WTC11 (cell line): ENCODE measurements around the gene ACKR3. TPM values are rescaled to one million over a fixed set of nuclear protein-coding genes. Genes with fewer than 3 reads are reported as not detected.

Experiments
- ATAC-seq: fragments of 200-7000 bp; cut with Tn5 transposase; 2 replicates; pipeline ENCODE4 v1.10.0; 2021; ENCODE audit warnings: mild to moderate bottlenecking, moderate library complexity
- CTCF ChIA-PET: fragments of 300-600 bp; sonication (Branson Sonifier 250); formaldehyde crosslinking; loops from one replicate; lab custom pipeline; 2021; ENCODE audit warnings: antibody characterized with exemption; lab: Charles Lee
- POLR2A ChIA-PET: fragments of 350-600 bp; sonication (Branson Sonifier 250); formaldehyde crosslinking; loops from one replicate; lab custom pipeline; 2021; ENCODE audit warnings: antibody characterized with exemption; lab: Charles Lee
- DNase-seq: peaks from one replicate; pipeline ENCODE4 v3.0.0; 2021; ENCODE audit warnings: low spot score
- H3K27ac Mint-ChIP-seq: 2 replicates; pipeline ENCODE4 v1.8.0; 2021; ENCODE audit warnings: mixed read lengths
- H3K27me3 Mint-ChIP-seq: 2 replicates; pipeline ENCODE4 v1.8.0; 2021; ENCODE audit warnings: low read depth, mild to moderate bottlenecking, moderate library complexity, mixed read lengths
- H3K36me3 Mint-ChIP-seq: 2 replicates; pipeline ENCODE4 v1.8.0; 2021; ENCODE audit warnings: mixed read lengths
- H3K4me1 Mint-ChIP-seq: 2 replicates; pipeline ENCODE4 v1.8.0; 2022; ENCODE audit warnings: mixed read lengths
- H3K4me3 Mint-ChIP-seq: 2 replicates; pipeline ENCODE4 v1.8.0; 2021; ENCODE audit warnings: mild to moderate bottlenecking, moderate library complexity, mixed read lengths
- H3K9me3 Mint-ChIP-seq: 2 replicates; pipeline ENCODE4 v1.8.0; 2021; ENCODE audit warnings: mixed read lengths
- CREM ChIP-seq: sonication (generic); formaldehyde crosslinking; IDR thresholded peaks from 2 replicates; pipeline ENCODE4 v1.8.1; 2022; ENCODE audit warnings: mild to moderate bottlenecking, missing genetic modification reagents, moderate library complexity
- FOXP1 ChIP-seq: sonication (generic); formaldehyde crosslinking; IDR thresholded peaks from 2 replicates; pipeline ENCODE4 v1.8.0; 2022; ENCODE audit warnings: missing genetic modification reagents, mild to moderate bottlenecking, moderate library complexity, borderline replicate concordance
- GABPB1 ChIP-seq: sonication (generic); formaldehyde crosslinking; IDR thresholded peaks from 2 replicates; pipeline ENCODE4 v1.8.1; 2023; ENCODE audit warnings: mild to moderate bottlenecking, missing genetic modification reagents
- GRHL2 ChIP-seq: fragments of 250-450 bp; sonication (Bioruptor Pico); IDR thresholded peaks from 2 replicates; pipeline ENCODE4 v1.8.0; 2022; ENCODE audit warnings: mild to moderate bottlenecking, moderate library complexity; ENCODE audit not compliant: insufficient replicate concordance, severe bottlenecking
- GTF2I ChIP-seq: fragments of 250-450 bp; sonication (Bioruptor Pico); conservative IDR thresholded peaks from 2 replicates; pipeline ENCODE4 v1.4.0; 2021; ENCODE audit warnings: mild to moderate bottlenecking
- IRF2 ChIP-seq: sonication (generic); formaldehyde crosslinking; IDR thresholded peaks from 2 replicates; pipeline ENCODE4 v1.8.0; 2022; ENCODE audit warnings: low read depth, missing genetic modification reagents, borderline replicate concordance
- JUN ChIP-seq: sonication (generic); formaldehyde crosslinking; IDR thresholded peaks from 2 replicates; pipeline ENCODE4 v1.8.0; 2023; ENCODE audit warnings: mild to moderate bottlenecking, missing genetic modification reagents
- PREB ChIP-seq: sonication (generic); formaldehyde crosslinking; IDR thresholded peaks from 2 replicates; pipeline ENCODE4 v1.8.1; 2022; ENCODE audit warnings: mild to moderate bottlenecking, missing genetic modification reagents, moderate library complexity, borderline replicate concordance
- RORB ChIP-seq: fragments of 250-450 bp; sonication (Bioruptor Pico); IDR thresholded peaks from 2 replicates; pipeline ENCODE4 v1.9.0; 2021; ENCODE audit warnings: mild to moderate bottlenecking
- SOX15 ChIP-seq: fragments of 250-450 bp; sonication (Bioruptor Pico); IDR thresholded peaks from 2 replicates; pipeline ENCODE4 v1.9.0; 2021; ENCODE audit warnings: mild to moderate bottlenecking
- STAT6 ChIP-seq: sonication (generic); formaldehyde crosslinking; conservative IDR thresholded peaks from 2 replicates; pipeline ENCODE4 v1.8.1; 2023; ENCODE audit warnings: mild to moderate bottlenecking, low read depth, missing genetic modification reagents, moderate library complexity
- USF1 ChIP-seq: sonication (generic); formaldehyde crosslinking; IDR thresholded peaks from 2 replicates; pipeline ENCODE4 v1.8.0; 2022; ENCODE audit warnings: mild to moderate bottlenecking, missing genetic modification reagents
- ZBTB21 ChIP-seq: sonication (generic); formaldehyde crosslinking; IDR thresholded peaks from 2 replicates; pipeline ENCODE4 v1.8.1; 2023; ENCODE audit warnings: mild to moderate bottlenecking, missing genetic modification reagents, borderline replicate concordance
- ZNF232 ChIP-seq: sonication (generic); formaldehyde crosslinking; IDR thresholded peaks from 2 replicates; pipeline ENCODE4 v1.8.0; 2022; ENCODE audit warnings: mild to moderate bottlenecking, missing genetic modification reagents
- ZNF263 ChIP-seq: sonication (generic); formaldehyde crosslinking; IDR thresholded peaks from 2 replicates; pipeline ENCODE4 v1.8.1; 2022; ENCODE audit warnings: low read depth, mild to moderate bottlenecking, moderate library complexity, missing genetic modification reagents
- total RNA-seq: library from RNA; stranded (reverse); gene quantifications from 3 replicates; pipeline ENCODE4 v1.2.3, GENCODE V29; 2021
- TF ChIP-seq, protein P1 (sequence below): sonication (generic); formaldehyde crosslinking; IDR thresholded peaks from 2 replicates; pipeline ENCODE4 v1.8.1; 2022; ENCODE audit warnings: low read depth, missing genetic modification reagents, borderline replicate concordance
- TF ChIP-seq, protein P2 (sequence below): fragments of 250-450 bp; sonication (Bioruptor Pico); IDR thresholded peaks from 2 replicates; pipeline ENCODE4 v2.1.2; 2022; ENCODE audit warnings: mild to moderate bottlenecking, moderate library complexity
- TF ChIP-seq, protein P3 (sequence below): sonication (generic); formaldehyde crosslinking; IDR thresholded peaks from 2 replicates; pipeline ENCODE4 v1.8.0; 2022; ENCODE audit warnings: mild to moderate bottlenecking, missing genetic modification reagents

ACKR3 gene
- total RNA-seq, 1 experiment from 2014 or later, result 1.3 TPM

- ChIA-PET CTCF (interaction anchor here (1.1 kb wide), 1 partner anchor 29 kb away, joined by 3 read pairs; no protein-coding TSS in a partner anchor), POLR2A (interaction anchor here (0.5 kb wide), 1 partner anchor 31 kb away, joined by 3 read pairs; no protein-coding TSS in a partner anchor)
- no peaks in the 10 kb centered on the region for H3K36me3 Mint-ChIP-seq
- no peaks in the 10 kb centered on the region for H3K27me3 Mint-ChIP-seq
- TF ChIP-seq SOX15 (CRISPR knock-in tag), result no peak
- no peak for TF ChIP-seq GTF2I
- no peak for TF ChIP-seq RORB (CRISPR knock-in tag)
- TF ChIP-seq PREB (CRISPR knock-in tag), result no peak
- TF ChIP-seq USF1 (CRISPR knock-in tag), result no peak
- no peak for TF ChIP-seq STAT6 (CRISPR knock-in tag)
- TF ChIP-seq CREM (CRISPR knock-in tag), result no peak
- TF ChIP-seq FOXP1, result no peak
- TF ChIP-seq JUN (CRISPR knock-in tag), result no peak
- no peaks in the 10 kb centered on the region for H3K9me3 Mint-ChIP-seq
- no peak for DNase-seq
- ATAC-seq, result no peak
- H3K4me1 Mint-ChIP-seq, result peaks cover 3% of the 10 kb centered on the region; the same call in 1 of the 2 replicates
- H3K4me3 Mint-ChIP-seq, result no peak overlapping the region
- H3K27ac Mint-ChIP-seq, result no peak overlapping the region
Observed at GRCh38 chr2:236533343-236533742, 36.3 kb upstream of the ACKR3 start.

GRCh38 chr2:236535024-236535423 is 34.6 kb upstream of the ACKR3 start:
- no peak for ATAC-seq
- Mint-ChIP-seq H3K27me3 (no peaks in the 10 kb centered on the region), H3K4me1 (peaks cover 3% of the 10 kb centered on the region; the same call in 1 of the 2 replicates), H3K36me3 (no peaks in the 10 kb centered on the region), H3K9me3 (no peaks in the 10 kb centered on the region), H3K27ac (no peak overlapping the region)
- CTCF ChIA-PET, result interaction anchor here (2.8 kb wide), 1 partner anchor 22 kb away, joined by 8 read pairs; no protein-coding TSS in a partner anchor
- POLR2A ChIA-PET, result no interaction called here
- DNase-seq, result no peak
- TF ChIP-seq, protein P1, sequence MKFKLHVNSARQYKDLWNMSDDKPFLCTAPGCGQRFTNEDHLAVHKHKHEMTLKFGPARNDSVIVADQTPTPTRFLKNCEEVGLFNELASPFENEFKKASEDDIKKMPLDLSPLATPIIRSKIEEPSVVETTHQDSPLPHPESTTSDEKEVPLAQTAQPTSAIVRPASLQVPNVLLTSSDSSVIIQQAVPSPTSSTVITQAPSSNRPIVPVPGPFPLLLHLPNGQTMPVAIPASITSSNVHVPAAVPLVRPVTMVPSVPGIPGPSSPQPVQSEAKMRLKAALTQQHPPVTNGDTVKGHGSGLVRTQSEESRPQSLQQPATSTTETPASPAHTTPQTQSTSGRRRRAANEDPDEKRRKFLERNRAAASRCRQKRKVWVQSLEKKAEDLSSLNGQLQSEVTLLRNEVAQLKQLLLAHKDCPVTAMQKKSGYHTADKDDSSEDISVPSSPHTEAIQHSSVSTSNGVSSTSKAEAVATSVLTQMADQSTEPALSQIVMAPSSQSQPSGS (CRISPR knock-in tag), result no peak
- TF ChIP-seq GRHL2 (CRISPR knock-in tag) (no peak), ZNF232 (CRISPR knock-in tag) (no peak), GABPB1 (no peak), ZBTB21 (CRISPR knock-in tag) (no peak), IRF2 (CRISPR knock-in tag) (no peak), RORB (CRISPR knock-in tag) (no peak), ZNF263 (CRISPR knock-in tag) (no peak)
- TF ChIP-seq, protein P2, sequence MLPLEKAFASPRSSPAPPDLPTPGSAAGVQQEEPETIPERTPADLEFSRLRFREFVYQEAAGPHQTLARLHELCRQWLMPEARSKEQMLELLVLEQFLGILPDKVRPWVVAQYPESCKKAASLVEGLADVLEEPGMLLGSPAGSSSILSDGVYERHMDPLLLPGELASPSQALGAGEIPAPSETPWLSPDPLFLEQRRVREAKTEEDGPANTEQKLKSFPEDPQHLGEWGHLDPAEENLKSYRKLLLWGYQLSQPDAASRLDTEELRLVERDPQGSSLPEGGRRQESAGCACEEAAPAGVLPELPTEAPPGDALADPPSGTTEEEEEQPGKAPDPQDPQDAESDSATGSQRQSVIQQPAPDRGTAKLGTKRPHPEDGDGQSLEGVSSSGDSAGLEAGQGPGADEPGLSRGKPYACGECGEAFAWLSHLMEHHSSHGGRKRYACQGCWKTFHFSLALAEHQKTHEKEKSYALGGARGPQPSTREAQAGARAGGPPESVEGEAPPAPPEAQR (CRISPR knock-in tag), result no peak
- TF ChIP-seq, protein P3, sequence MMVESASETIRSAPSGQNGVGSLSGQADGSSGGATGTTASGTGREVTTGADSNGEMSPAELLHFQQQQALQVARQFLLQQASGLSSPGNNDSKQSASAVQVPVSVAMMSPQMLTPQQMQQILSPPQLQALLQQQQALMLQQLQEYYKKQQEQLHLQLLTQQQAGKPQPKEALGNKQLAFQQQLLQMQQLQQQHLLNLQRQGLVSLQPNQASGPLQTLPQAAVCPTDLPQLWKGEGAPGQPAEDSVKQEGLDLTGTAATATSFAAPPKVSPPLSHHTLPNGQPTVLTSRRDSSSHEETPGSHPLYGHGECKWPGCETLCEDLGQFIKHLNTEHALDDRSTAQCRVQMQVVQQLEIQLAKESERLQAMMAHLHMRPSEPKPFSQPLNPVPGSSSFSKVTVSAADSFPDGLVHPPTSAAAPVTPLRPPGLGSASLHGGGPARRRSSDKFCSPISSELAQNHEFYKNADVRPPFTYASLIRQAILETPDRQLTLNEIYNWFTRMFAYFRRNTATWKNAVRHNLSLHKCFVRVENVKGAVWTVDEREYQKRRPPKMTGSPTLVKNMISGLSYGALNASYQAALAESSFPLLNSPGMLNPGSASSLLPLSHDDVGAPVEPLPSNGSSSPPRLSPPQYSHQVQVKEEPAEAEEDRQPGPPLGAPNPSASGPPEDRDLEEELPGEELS, result no peak
- TF ChIP-seq, all 79 proteins: peak for 0
- H3K4me3 Mint-ChIP-seq, result no peak overlapping the region
